ENCODE results near the gene LOXL4. TPM values are rescaled to one million over a fixed set of nuclear protein-coding genes. Genes with fewer than 3 reads are reported as not detected.
A peak's percentile ranks its signal among the peaks of the same experiment; 100 is the strongest.

LOXL4 gene
- 1 to 10 TPM; 1.9 to 6.4 (median 2.8) TPM for total RNA-seq

DNA sequence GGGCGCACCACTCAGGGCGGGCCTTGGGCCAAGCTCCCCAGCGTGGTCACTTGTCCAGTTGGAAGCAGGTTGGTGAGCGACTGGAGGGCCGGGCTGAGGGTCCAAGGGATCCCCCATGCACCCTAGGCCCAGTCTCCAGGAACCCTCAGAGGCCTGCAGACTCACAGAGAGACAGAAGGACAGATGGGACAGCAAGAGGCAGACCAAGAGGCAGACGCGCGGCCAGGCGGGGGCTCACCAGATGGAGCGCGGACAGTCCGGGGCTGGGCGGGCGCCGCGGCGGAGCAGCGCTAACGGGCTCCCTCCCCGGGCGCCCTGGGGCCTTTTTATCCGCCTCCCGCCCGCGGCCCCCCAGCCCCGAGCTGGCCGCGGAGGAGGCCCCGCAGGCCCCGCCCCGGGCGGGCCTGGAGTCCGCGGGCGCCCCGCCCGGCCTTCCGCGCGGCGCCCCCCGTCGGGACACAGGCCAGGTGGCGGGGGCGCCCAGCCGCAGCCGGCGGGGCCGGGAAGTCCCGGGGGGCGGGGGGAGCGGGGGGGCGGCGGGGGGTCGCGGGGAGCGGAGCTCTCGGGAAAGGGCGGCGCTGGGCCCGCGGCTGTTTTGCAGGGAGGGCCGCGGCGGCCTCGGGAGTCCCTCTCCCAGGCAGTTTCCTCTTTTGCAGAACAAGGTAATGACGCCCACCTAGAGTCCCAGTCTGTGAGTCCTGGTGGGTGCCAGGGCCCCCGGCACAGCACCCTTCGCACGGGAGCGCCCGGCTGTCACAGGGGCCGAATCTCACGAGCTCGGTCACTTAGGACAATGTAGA, at the start of gene LOXL4:
TSS of gene LOXL4 (minus strand) at position 301 of the 800 bp plus-strand sequence. CDS start 5,175 bp downstream, outside the sequence.
- TF ChIP-seq EP300 (IDR thresholded peaks at IDR 0.05; ENCODE audit: low read depth) (no peak), POLR2AphosphoS5 (IDR thresholded peaks at IDR 0.05) (no peak), POLR2A (IDR thresholded peaks at IDR 0.05) (no peak)
- TF ChIP-seq, protein P1, sequence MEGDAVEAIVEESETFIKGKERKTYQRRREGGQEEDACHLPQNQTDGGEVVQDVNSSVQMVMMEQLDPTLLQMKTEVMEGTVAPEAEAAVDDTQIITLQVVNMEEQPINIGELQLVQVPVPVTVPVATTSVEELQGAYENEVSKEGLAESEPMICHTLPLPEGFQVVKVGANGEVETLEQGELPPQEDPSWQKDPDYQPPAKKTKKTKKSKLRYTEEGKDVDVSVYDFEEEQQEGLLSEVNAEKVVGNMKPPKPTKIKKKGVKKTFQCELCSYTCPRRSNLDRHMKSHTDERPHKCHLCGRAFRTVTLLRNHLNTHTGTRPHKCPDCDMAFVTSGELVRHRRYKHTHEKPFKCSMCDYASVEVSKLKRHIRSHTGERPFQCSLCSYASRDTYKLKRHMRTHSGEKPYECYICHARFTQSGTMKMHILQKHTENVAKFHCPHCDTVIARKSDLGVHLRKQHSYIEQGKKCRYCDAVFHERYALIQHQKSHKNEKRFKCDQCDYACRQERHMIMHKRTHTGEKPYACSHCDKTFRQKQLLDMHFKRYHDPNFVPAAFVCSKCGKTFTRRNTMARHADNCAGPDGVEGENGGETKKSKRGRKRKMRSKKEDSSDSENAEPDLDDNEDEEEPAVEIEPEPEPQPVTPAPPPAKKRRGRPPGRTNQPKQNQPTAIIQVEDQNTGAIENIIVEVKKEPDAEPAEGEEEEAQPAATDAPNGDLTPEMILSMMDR (IDR thresholded peaks at IDR 0.05), result no peak
- peaks cover 39% of the 10 kb centered on the region for H3K27me3 ChIP-seq
- in situ Hi-C loops (cut with MboI; ENCODE audit: low pct_ligation_motif_present in 1 of 4, low pct_unique_long_range_greater_than_20kb in 1 of 4, low sequenced_read_pairs in 3 of 4) (no loop called here), intact Hi-C loops (cut with DNase I; ENCODE audit: low total_unique reads) (no loop called here)
- H3K4me1 ChIP-seq, result peaks cover 0 to 26% (median 12%) of the 10 kb centered on the region in 4 donors
- peak within 1 kb of the TSS; percentile 75 to 87 (median 81) for H3K27ac ChIP-seq
- H3K4me3 ChIP-seq, result peak within 1 kb of the TSS; percentile 36 to 49 (median 40)
- 9% methylated on average over 42 of the region's 75 CpGs; no CpG with 5 or more reads in 1 of the 2 donors for WGBS, 2 donors (ENCODE audit: low coverage in 1 of 2)
- no peak for DNase-seq
- H3K9me3 ChIP-seq, result no peaks in the 10 kb centered on the region
- no peaks in the 10 kb centered on the region for H3K36me3 ChIP-seq

DNA sequence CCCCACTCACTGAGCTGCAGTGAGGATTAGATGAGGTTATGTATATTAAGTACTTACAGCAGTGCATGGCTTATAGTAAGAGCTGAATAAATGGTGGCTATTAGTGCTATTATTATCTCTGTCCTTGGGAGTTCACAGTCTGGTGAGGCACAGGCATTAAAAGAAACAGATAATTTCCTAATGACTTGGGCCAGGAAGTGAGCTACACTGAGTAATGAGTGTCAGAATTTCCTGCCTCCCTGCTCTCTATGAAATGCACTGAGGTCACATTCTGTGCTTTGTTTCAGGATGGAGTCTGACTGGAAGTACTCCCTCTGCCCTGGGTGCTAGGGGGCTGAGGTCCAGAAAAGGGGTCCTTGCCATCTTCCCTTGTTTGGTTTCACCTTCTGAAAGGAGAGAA, 48.7 kb upstream of the LOXL4 start:
- no peaks in the 10 kb centered on the region for H3K36me3 ChIP-seq
- H3K9me3 ChIP-seq, result no peaks in the 10 kb centered on the region
- no peaks in the 10 kb centered on the region for H3K4me1 ChIP-seq
- TF ChIP-seq POLR2A (IDR thresholded peaks at IDR 0.05), result no peak
- no peak for TF ChIP-seq POLR2AphosphoS5 (IDR thresholded peaks at IDR 0.05)
- no peak for TF ChIP-seq EP300 (IDR thresholded peaks at IDR 0.05; ENCODE audit: low read depth)
- TF ChIP-seq, protein P1 (IDR thresholded peaks at IDR 0.05), result no peak
- H3K27ac ChIP-seq, result no peak overlapping the region
- DNase-seq, result no peak
- intact Hi-C loops (cut with DNase I; ENCODE audit: low total_unique reads) (no loop called here), in situ Hi-C loops (cut with MboI; ENCODE audit: low pct_ligation_motif_present in 1 of 4, low pct_unique_long_range_greater_than_20kb in 1 of 4, low sequenced_read_pairs in 3 of 4) (no loop called here)
- no peaks in the 10 kb centered on the region for H3K27me3 ChIP-seq
- H3K4me3 ChIP-seq, result no peak overlapping the region

DNA sequence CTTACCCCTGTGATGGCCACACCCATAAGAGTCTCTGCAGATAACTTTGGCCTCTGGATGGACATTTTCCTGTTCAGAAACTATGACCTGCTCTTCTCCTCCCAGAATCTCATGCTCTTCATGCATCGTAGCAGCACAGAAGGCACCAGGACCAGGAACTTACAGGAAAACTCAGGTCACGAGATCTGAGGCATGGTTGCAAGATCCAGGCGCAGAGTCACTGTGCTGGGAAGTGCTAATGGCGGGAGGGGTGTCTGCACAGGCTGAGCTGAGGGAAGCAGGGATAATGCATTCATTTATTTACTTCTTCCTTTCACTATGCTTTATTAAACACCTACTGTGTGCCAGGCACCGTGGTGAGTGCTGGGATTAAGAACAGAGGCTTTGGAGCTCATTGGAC, 48.2 kb upstream of the LOXL4 start:
- H3K27me3 ChIP-seq, result no peaks in the 10 kb centered on the region
- H3K4me3 ChIP-seq, result no peak overlapping the region
- in situ Hi-C loops (cut with MboI; ENCODE audit: low pct_ligation_motif_present in 1 of 4, low pct_unique_long_range_greater_than_20kb in 1 of 4, low sequenced_read_pairs in 3 of 4), result no loop called here
- H3K4me1 ChIP-seq, result no peaks in the 10 kb centered on the region
- 74% methylated on average over 5 of the region's 5 CpGs; no CpG with 5 or more reads in 1 of the 2 donors for WGBS, 2 donors (ENCODE audit: low coverage in 1 of 2)
- intact Hi-C loops (cut with DNase I; ENCODE audit: low total_unique reads), result no loop called here
- H3K36me3 ChIP-seq, result no peaks in the 10 kb centered on the region
- no peak for DNase-seq
- TF ChIP-seq POLR2AphosphoS5 (IDR thresholded peaks at IDR 0.05) (no peak), EP300 (IDR thresholded peaks at IDR 0.05; ENCODE audit: low read depth) (no peak), POLR2A (IDR thresholded peaks at IDR 0.05) (no peak)
- TF ChIP-seq, protein P1 (IDR thresholded peaks at IDR 0.05), result no peak
- no peak overlapping the region for H3K27ac ChIP-seq
- no peaks in the 10 kb centered on the region for H3K9me3 ChIP-seq

DNA sequence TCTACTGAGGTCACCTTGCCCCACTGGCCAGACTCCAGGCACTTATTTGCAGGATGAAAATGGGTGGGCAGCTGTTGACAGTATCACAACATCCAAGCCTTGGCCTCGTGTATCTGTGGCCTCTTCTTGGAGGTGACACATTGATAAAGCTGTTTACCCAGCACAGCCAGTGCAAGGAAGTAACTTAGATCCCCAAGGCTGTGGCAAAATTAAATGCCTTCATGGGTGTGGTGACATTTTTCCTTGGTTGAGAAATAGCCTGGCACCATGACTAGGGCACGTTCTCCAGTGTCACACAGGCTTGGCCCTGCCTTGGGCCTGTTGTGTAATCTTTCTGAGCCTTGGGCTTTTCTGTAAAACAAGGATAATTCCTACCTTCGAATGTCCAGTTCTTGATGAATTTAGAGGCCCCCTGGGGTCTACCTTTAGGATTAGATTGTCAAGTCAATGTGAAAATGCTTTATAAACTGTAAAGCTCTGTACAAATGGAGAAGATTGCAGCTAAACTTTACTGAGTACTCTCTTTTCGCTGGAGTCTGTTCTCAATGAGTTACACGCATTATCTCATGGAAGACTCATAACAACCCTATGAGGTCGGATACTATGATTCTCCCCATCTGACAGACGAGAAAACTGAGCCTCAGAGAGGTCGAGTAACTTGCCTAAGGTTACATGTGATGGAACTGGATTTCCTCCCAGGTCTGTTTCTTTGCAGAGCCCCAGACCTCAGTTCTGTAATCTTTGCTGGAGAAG, 46.7 kb upstream of the LOXL4 start:
- no peak overlapping the region for H3K27ac ChIP-seq
- no peaks in the 10 kb centered on the region for H3K36me3 ChIP-seq
- TF ChIP-seq, protein P1 (IDR thresholded peaks at IDR 0.05), result no peak
- TF ChIP-seq POLR2AphosphoS5 (IDR thresholded peaks at IDR 0.05), result no peak
- TF ChIP-seq EP300 (IDR thresholded peaks at IDR 0.05; ENCODE audit: low read depth), result no peak
- TF ChIP-seq POLR2A (IDR thresholded peaks at IDR 0.05), result no peak
- intact Hi-C loops (cut with DNase I; ENCODE audit: low total_unique reads), result no loop called here
- H3K27me3 ChIP-seq, result no peaks in the 10 kb centered on the region
- H3K9me3 ChIP-seq, result no peaks in the 10 kb centered on the region
- peaks cover 0 to 3% (median 1%) of the 10 kb centered on the region in 4 donors for H3K4me1 ChIP-seq
- H3K4me3 ChIP-seq, result no peak overlapping the region
- DNase-seq, result no peak
- in situ Hi-C loops (cut with MboI; ENCODE audit: low pct_ligation_motif_present in 1 of 4, low pct_unique_long_range_greater_than_20kb in 1 of 4, low sequenced_read_pairs in 3 of 4), result no loop called here
- 77 to 83% methylated on average over 5 to 8 of the region's 8 CpGs for WGBS, 2 donors (ENCODE audit: low coverage in 1 of 2)

Data from transverse colon (tissue), 4 donors.